ENCODE results near the gene EPN2. TPM values are rescaled to one million over a fixed set of nuclear protein-coding genes. Genes with fewer than 3 reads are reported as not detected.

EPN2 gene
- total and polyA plus RNA-seq, 2 donors (not counting 1 experiment from before 2014, with no cell fraction given) = 23.8 to 36.0 TPM

DNA sequence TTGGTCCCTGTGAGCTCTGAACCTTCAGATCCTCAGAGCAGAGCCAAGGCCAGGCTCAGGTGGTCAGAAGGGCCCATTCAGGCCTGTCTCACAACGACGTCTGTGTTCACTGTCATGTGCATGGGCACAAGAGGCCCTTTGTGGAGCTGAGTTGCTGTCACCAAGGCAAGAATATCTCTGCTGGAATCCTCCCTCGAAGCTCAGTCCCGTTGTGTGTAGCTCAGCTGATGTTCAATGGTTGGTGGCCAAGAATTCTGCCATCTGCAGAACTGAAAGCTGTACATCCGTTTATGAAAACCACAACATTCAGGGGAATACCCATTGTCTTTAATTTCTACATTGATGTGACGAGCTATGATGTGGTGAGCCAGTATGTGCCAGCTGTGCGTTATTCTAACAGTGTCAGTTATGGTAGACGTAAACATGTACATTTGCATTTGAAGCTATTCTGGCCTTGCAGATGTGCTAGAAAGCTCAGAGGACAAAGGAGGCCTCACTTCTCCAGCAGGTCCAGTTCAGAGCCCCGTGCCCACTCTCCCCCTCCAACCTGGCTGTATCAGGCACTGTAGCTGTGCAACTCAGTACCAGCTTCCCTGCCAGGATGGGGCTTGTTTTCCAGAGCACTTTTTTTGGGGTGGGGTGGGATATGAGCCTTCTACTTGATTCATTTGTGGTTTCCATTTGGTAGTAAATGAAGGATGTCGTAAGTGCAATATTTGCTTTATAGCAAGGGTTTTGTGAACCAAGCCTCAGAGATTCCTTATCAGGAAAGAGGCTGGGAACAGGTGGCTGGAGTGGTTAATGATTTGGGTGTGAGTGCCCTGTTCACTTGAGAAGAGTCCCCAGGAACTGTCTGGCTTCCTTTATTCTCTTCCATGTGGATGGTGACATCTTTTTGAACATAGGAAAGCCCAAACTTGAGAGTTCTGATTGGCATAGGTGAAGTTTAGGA lies 69.3 kb downstream of the EPN2 start:
- Histone ChIP-seq H4K20me1 (ENCODE audit: control insufficient read depth, extremely low read depth, insufficient read depth, low read length) (no peaks in the 10 kb centered on the region), H3K79me2 (ENCODE audit: control insufficient read depth, insufficient read depth, low read length) (no peaks in the 10 kb centered on the region)

DNA sequence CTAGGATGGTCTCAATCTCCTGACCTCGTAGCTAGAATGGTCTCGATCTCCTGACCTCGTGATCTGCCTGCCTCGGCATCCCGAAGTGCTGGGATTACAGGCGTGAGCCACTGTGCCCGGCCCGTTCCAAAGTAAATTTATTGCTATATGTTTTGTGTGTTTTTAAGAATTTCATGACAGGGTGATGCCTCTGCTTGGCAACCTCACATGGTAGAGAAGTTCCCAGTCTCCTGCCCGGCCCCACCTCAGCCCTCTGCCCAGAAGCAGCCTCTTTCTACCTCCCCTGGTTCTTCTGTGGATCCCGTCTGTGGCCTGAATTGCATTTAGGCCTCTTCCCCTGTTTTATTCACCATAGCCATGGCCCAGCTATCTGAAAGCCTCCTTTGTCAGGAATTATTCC lies 70.4 kb downstream of the EPN2 start:
- H3K36me3 ChIP-seq (ENCODE audit: control insufficient read depth, insufficient read depth, low read length) = peaks cover 3% of the 10 kb centered on the region
- H3K4me2 ChIP-seq (ENCODE audit: extremely low read depth, insufficient read depth, low read length) = no peak overlapping the region
- no peak for TF ChIP-seq EZH2 (IDR thresholded peaks at IDR 0.05; ENCODE audit: low read length, missing control alignments)
- TF ChIP-seq, protein P1, sequence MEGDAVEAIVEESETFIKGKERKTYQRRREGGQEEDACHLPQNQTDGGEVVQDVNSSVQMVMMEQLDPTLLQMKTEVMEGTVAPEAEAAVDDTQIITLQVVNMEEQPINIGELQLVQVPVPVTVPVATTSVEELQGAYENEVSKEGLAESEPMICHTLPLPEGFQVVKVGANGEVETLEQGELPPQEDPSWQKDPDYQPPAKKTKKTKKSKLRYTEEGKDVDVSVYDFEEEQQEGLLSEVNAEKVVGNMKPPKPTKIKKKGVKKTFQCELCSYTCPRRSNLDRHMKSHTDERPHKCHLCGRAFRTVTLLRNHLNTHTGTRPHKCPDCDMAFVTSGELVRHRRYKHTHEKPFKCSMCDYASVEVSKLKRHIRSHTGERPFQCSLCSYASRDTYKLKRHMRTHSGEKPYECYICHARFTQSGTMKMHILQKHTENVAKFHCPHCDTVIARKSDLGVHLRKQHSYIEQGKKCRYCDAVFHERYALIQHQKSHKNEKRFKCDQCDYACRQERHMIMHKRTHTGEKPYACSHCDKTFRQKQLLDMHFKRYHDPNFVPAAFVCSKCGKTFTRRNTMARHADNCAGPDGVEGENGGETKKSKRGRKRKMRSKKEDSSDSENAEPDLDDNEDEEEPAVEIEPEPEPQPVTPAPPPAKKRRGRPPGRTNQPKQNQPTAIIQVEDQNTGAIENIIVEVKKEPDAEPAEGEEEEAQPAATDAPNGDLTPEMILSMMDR (conservative IDR thresholded peaks at IDR 0.05 in 1 of 2, IDR thresholded peaks at IDR 0.05 in 1 of 2; ENCODE audit: low read depth in 1 of 2, low read length in 2 of 2) = no peak
- no peaks in the 10 kb centered on the region for H3K9me3 ChIP-seq (ENCODE audit: control insufficient read depth, insufficient read depth, low read depth, low read length)
- H3K4me1 ChIP-seq (ENCODE audit: control insufficient read depth, extremely low read depth, insufficient read depth, low read length) = peaks cover 7% of the 10 kb centered on the region
- no peaks in the 10 kb centered on the region for H3K79me2 ChIP-seq (ENCODE audit: control insufficient read depth, insufficient read depth, low read length)
- no peaks in the 10 kb centered on the region for H4K20me1 ChIP-seq (ENCODE audit: control insufficient read depth, extremely low read depth, insufficient read depth, low read length)
- H3K4me3 ChIP-seq (replicated peaks in 1 of 4; ENCODE audit: control extremely low read depth in 1 of 4, insufficient read depth in 1 of 4, low read depth in 3 of 4, low read length in 4 of 4) = no peak overlapping the region
- no peak overlapping the region for H3K9ac ChIP-seq (ENCODE audit: insufficient read depth, low read length)
- no peaks in the 10 kb centered on the region for H3K27me3 ChIP-seq (ENCODE audit: control insufficient read depth, insufficient read depth, low read length)
- no peak overlapping the region for H2AFZ ChIP-seq (ENCODE audit: low read length)
- H3K27ac ChIP-seq (ENCODE audit: insufficient read depth, low read length) = no peak overlapping the region
- no peak for DNase-seq (ENCODE audit: low read depth in 2 of 2)

More for the DNA sequence above, 69.3 kb downstream of the EPN2 start:
- H3K36me3 ChIP-seq (ENCODE audit: control insufficient read depth, insufficient read depth, low read length) = no peaks in the 10 kb centered on the region
- H3K27me3 ChIP-seq (ENCODE audit: control insufficient read depth, insufficient read depth, low read length) = no peaks in the 10 kb centered on the region
- H3K4me2 ChIP-seq (ENCODE audit: extremely low read depth, insufficient read depth, low read length) = no peak overlapping the region
- no peak overlapping the region for H3K9ac ChIP-seq (ENCODE audit: insufficient read depth, low read length)
- no peak overlapping the region for H3K27ac ChIP-seq (ENCODE audit: insufficient read depth, low read length)
- H3K4me1 ChIP-seq (ENCODE audit: control insufficient read depth, extremely low read depth, insufficient read depth, low read length) = peaks cover 7% of the 10 kb centered on the region
- TF ChIP-seq, protein P1 (conservative IDR thresholded peaks at IDR 0.05 in 1 of 2, IDR thresholded peaks at IDR 0.05 in 1 of 2; ENCODE audit: low read depth in 1 of 2, low read length in 2 of 2) = no peak
- TF ChIP-seq EZH2 (IDR thresholded peaks at IDR 0.05; ENCODE audit: low read length, missing control alignments) = no peak
- DNase-seq (ENCODE audit: low read depth in 2 of 2) = no peak
- no peaks in the 10 kb centered on the region for H3K9me3 ChIP-seq (ENCODE audit: control insufficient read depth, insufficient read depth, low read depth, low read length)
- no peak overlapping the region for H3K4me3 ChIP-seq (replicated peaks in 1 of 4; ENCODE audit: control extremely low read depth in 1 of 4, insufficient read depth in 1 of 4, low read depth in 3 of 4, low read length in 4 of 4)
- no peak overlapping the region for H2AFZ ChIP-seq (ENCODE audit: low read length)

DNA sequence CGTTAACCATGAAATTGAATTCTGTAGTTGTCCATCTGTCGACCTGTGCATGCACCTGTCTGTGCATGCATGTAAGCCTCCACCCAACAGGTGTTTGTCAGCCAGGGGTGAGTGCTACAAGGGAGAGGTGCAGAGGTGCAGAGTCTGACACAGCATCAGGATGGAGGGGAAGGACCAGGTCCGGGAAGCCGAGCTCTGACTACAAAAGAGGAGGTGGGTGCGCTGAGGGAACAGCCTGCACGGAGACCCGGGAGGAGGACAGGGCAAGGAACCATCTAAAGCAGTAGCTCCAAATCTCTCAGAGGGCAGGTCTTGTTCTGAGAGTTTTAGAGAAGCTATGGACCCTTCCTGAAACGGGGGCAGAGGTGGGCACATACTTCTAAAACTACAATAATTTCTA lies 71.2 kb downstream of the EPN2 start:
- TF ChIP-seq EZH2 (IDR thresholded peaks at IDR 0.05; ENCODE audit: low read length, missing control alignments) = no peak
- TF ChIP-seq, protein P1 (conservative IDR thresholded peaks at IDR 0.05 in 1 of 2, IDR thresholded peaks at IDR 0.05 in 1 of 2; ENCODE audit: low read depth in 1 of 2, low read length in 2 of 2) = no peak
- Histone ChIP-seq H3K27ac (ENCODE audit: insufficient read depth, low read length) (no peak overlapping the region), H3K4me1 (ENCODE audit: control insufficient read depth, extremely low read depth, insufficient read depth, low read length) (peaks cover 4% of the 10 kb centered on the region), H3K4me2 (ENCODE audit: extremely low read depth, insufficient read depth, low read length) (no peak overlapping the region), H3K9me3 (ENCODE audit: control insufficient read depth, insufficient read depth, low read depth, low read length) (no peaks in the 10 kb centered on the region), H2AFZ (ENCODE audit: low read length) (no peak overlapping the region), H4K20me1 (ENCODE audit: control insufficient read depth, extremely low read depth, insufficient read depth, low read length) (no peaks in the 10 kb centered on the region), H3K36me3 (ENCODE audit: control insufficient read depth, insufficient read depth, low read length) (peaks cover 6% of the 10 kb centered on the region), H3K9ac (ENCODE audit: insufficient read depth, low read length) (no peak overlapping the region), H3K79me2 (ENCODE audit: control insufficient read depth, insufficient read depth, low read length) (no peaks in the 10 kb centered on the region), H3K4me3 (replicated peaks in 1 of 4; ENCODE audit: control extremely low read depth in 1 of 4, insufficient read depth in 1 of 4, low read depth in 3 of 4, low read length in 4 of 4) (no peak overlapping the region), H3K27me3 (ENCODE audit: control insufficient read depth, insufficient read depth, low read length) (no peaks in the 10 kb centered on the region)
- DNase-seq (ENCODE audit: low read depth in 2 of 2) = no peak
